GF-D8 (cell line): ENCODE results near the gene PCBP3.
"Not testable (repeated sequence)": the region's sequence is repeated elsewhere in the genome, so short reads cannot be mapped to it uniquely, and the experiment has no call there.

ENCODE experiments used
- DNase-seq: peaks from one replicate; lab custom pipeline; 2025; lab: John Stamatoyannopoulos, UW

PCBP3 gene

DNA sequence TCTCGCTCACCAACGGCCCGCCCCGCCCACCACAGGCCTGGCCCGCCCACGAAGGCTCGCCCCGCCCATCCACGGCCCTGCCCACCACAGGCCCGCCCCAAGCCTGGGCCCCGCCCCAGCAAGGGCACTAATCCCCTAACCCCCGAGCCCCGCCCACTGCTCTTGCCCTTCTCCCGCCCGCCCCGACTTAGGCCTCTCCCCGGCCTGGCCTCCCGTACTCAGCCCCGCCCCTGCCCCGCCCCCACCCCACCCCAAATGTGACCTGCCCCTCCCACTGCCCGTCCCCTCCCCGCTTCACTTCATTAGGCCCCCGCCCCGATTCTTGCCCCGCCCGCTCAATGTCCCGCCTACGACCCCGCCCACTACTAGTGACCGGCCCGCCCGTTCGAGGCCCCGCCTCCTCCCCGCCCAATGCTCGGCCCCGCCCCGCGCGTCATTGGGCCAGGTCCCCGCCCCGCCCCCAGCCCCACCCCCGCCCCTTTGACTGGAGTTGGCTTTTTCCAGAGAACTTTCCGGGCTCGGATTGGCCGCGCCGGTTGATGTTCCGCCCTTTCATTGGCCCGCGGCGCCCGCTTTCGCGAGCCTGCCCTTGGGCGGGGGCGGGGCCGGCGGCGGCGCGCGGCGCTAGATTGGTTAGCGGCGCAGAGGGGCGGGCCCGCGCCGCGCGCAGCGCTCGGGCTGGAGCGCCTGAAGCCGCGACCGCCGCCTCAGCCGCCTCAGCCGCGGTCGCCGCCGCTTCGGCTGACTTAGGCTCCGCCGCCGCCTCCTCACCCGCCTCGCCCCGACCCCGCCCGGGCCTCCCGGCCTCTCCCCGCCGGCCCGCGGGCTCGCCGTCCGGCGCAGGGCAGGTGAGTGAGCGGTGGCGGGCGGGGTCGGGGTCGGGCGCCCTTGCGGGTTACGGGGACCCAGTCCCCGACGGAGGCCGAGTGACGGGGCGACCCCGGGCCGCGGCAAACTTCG is at the start of gene PCBP3:
TSS of gene PCBP3 (plus strand) at position 705 of the 960 bp plus-strand sequence. CDS start 206,361 bp downstream, outside the sequence.
- peak; percentile 14 for DNase-seq

DNA sequence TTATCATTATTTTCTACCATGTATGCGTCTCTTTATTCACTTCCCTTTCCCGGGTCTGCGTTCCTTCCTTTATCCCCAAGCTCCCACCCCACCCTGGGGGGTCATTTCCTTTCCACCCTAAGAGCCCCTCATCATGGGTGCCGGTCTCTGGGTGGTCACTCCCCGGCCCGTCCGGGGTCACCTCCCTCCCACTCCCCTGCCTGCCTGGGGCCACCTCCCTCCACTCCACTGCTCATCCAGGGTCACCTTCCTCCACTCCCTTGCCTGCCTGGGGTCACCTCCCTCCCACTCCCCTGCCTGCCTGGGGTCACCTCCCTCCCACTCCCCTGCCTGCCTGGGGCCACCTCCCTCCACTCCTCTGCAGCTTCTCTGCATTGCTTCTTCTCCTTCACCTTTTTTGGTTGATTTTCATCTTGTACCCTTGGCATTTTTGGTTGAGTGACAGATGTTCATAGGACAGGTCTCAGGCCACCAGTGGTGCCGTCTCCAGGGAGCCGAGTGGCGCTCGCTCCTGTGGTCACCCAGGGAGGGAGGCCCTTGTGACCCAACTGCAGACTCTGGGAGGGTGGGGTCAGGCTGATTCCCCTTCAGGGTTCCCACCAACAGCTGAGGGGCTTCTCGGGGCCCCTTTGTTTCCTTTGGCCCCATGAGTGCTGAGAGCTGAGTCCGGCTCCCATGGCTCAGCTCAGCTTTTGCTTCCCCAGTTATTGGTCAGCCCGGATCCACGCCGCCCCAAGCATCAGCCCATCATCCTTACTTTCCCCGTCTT is 48.6 kb upstream of the PCBP3 start:
- no peak for DNase-seq

DNA sequence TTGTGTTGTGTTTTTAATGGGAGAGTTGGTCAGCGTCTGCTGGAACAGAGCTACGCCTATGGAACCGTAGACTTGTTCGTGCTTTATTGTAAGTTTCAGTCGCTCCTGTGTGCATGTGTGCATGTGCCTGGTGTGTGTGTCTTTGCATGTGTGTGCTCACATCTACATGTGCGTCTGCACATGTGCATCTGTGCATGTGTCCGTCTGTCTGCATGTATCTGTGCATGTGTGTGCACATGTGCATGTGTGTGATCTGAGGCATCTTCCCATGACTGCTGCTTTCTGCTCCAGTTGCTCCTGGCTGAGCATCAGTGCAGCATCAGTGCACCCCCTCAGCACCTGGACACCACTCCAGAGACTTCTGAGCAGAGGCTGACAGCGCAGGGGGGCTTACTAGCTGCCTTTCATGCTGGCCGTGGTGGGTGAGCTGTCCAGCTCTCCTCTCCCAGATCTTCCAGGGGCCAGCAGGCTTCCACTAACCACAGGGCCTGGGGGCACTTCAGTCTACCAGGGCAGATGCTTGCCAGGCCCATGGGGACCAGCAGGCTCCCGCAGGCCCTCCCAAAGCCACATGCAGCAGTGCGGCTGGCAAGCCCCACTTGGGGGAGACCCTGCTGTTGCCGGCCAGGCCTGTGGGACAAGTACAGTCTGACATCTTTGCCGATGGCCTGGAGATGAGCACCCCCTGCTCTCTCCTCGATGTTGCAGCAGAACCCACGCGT is 47.8 kb upstream of the PCBP3 start:
- no peak for DNase-seq

DNA sequence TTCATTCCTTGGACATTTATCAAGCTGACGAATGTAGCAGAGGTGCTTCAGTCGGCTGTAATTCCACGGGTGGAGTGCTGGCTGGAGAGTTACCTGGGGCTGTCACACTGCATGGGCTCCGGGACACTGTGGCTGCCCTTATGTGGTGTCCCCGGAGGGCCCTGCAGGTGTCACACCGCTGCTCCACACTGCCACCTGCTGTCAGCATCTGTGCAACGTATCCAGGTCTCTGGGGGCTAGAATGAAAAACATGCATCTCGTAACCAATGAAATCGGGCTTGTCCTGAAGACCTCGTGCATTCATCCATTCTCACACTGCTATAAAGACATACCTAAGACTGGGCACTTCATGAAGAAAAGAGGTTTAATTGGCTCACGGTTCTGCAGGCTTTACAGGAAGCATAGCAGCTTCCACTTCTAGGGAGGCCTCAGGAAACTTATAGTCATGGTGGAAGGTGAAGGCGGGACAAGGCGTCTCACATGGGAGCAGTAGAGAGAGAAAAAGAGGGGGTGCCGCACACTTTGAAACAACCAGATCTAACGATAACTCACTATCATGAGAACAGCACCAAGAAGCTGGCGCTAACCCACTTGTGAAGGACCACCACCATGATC is 46.7 kb upstream of the PCBP3 start:
- no peak for DNase-seq

DNA sequence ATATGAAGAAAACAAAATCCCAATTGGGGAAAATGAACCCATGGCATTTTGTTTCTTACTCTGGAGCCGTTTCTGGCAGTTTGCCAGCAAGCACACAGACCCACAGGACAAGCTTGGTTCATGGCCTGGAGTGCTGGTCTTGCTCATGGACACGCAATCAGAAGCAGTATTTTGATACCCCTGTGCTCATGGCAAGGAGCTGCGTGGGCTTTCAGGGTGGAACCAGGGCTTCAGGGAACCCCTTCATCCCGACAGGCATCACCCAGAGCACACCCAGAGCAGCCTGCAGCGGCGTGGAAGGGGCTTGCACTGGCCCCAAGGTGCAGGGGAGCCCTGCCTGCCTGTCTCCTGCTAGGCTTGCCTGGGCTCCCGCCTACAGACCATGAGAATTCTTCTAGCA is 45.4 kb upstream of the PCBP3 start:
- DNase-seq: no peak

DNA sequence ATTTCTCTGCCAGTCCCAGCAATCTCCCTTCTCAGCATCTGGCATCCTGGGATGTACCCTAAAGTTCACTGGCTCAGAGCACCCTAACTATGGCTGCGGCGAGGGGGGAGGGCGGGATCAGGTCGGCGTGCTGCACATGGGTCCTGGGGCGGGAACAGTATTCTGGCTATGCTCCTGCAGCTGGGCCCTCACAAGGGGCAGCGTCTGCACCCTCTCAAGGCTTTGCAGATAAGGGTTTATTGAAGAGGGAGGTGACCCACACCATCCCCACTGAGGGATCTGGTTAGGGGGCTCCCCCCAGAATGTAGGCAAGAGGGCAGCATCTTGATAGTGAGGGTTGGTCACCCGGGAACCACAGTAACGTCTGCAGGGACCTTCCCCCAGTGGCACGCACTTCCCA is 44.9 kb upstream of the PCBP3 start:
- DNase-seq: no peak

DNA sequence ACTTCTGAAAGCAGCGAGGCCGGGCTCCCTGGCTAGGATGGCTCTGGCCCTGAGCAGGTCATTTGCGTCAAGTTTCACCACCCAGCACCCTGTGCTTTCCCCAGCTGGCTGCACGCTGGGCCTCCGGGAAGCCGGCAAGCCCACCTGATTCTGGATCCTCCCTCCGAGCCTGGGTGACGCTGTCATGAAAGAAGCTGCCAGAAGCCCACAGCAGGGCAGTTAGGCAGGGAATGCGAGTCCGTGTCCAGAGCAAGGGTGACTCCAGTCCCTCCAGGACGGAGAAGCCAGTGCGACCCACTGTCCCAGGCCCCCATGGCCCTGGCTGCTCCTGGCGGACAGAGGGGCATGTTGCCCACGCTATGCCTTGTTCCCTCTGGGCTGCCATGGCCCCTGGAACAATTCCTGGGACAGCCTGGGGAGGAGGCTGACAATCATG is 44.4 kb upstream of the PCBP3 start:
- DNase-seq: no peak

DNA sequence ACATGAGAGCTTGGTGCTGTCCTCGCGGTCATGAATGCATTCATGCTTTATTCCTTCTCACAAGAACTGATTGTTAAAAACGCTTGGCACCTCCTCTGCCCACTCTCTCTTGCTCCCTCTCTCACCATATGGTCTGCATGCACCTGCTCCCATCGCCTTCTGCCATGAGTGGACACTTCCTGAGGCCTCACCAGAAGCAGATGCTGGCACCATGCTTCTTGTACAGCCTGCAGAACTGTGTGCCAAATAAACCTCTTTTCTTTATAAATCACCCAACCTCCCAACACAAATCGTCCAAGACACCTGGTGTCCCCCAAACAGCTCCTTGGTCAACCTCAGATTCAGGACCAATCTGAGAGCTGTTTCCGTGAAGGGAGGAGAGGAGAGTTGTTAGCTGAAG is 43.3 kb upstream of the PCBP3 start:
- DNase-seq: no peak

DNA sequence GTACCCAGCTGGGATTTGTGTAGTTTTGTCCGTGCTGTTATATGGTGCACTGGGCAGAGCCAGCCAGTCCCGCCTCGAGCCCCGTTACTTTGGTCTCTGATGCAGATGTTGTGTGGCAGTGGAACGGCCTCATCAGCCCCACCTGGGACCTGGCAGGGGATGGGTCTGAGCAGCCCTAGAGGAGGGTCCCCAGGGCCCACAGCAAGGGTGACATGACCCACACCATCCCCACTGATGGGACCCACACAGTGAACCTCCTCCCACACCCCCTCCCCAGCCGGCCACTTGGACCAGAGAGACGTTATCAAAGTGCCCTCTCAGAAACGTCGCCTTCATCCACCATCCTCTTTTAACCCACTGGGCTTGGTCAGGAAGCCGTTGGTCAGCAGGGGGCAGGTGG is 42.0 kb upstream of the PCBP3 start:
- no peak for DNase-seq

DNA sequence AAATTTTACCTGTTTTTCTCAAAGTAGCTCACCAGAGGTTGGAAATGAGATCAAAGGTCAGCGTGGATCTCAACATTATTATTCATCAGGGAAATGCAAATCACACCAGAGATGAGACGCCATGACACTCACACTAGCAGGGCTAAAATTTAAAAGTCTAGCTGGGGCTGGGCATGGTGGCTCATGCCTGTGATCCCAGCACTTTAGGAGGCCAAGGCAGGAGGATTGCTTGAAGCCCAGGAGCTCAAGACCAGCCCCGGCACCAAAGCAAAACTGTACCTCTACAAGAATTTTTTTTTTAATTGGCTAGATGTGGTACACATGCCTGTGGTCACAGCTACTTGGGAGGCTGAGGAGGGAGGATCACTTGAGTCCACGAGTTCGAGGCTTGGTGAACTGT is 41.4 kb upstream of the PCBP3 start:
- DNase-seq: no peak

DNA sequence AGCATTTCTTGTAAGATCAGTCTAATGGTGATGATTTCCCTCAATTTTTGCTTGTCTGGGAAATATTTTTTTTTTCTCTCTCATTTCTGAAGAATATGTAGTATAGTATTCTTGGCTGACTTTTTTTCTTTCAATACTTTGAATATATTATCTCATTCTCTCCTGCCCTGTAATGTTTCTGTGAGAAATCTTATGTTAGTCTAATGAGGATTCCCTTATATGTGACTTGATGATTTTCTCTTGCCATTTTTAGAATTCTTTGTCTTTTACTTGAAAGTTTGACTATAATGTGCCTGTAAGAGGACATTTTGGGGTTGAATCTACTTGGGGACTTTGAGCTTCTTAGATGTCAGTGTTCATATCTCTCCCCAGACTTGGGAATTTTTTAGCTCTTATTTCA is 40.0 kb upstream of the PCBP3 start:
- DNase-seq: no peak

DNA sequence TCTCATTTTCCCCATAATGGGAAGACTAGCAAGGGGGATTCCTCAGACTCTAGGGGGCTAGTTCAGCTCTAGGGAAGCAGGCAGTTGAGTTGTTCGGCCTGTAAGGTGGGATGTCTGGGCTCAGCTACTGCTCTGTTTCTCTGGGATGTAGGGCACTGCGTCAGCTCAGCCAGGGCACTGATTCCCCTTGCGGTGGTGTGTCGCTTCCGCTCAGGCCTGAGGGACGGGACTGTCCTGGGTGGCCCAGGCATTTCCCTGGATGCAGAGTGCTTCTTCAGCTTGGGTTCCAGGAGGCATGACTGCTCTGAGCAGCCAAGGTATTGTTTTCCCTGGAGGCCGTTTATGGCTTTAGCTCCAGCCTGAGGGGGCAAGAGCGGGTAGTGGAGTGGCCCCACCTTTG is 38.8 kb upstream of the PCBP3 start:
- not testable (repeated sequence) for DNase-seq

DNA sequence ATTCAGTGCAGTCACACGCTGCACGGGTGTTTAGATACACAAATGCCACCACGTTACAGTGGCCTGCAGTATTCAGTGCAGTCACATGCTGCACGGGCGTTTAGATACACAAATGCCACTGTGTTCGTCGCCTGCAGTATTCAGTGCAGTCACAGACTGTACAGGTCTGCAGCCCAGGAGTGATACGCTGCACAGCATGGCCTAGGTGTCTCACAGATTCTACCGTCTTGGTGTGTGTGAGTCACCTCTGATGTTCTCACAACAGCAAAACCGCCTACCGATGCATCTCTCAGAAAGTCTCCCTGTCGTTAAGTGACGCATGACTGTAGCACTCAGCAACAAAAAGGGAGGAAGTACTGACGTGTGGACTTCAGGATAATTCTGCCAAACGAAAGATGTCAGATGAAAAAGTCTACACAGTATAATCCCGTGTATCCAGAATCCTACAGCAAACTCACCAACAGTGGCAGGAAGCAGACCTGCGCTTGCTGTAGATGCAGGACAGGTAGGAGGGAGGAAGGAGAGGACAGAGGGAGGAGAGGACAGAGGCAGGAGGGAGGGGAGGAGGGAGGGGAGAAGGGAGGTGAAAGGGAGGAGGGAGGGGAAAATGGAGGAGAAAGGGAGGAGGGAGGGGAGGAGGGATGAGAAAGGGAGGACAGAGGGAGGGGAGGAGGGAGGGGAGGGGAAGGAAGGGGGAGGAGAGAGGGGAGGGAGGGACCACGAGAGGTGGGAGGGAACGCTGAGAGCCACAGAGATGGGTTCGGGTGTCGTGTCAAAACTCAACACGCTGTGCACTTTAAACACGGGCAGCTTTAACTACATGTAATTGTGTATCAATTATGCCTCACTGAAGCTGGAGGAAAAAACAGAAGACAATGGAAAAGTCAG is 36.3 kb upstream of the PCBP3 start:
- DNase-seq: no peak

DNA sequence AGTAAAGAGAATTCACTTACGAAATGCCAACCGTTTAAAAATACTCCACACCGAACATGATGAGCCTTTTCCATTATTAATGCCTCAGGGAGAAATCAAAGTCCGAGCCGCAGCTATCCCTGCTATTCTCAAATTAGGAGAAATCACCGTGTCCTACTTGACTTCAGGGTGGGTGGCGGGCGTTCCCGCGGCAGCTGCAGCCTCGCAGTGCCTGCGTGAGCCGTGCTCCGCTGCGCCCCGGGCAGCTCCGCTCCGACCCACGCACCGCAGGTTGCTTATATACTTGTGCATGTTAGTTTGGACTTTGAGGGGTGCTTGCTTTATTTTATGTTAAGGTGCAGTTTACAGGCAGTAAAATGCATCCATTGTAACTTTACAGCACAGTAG is 35.6 kb upstream of the PCBP3 start:
- no peak for DNase-seq

DNA sequence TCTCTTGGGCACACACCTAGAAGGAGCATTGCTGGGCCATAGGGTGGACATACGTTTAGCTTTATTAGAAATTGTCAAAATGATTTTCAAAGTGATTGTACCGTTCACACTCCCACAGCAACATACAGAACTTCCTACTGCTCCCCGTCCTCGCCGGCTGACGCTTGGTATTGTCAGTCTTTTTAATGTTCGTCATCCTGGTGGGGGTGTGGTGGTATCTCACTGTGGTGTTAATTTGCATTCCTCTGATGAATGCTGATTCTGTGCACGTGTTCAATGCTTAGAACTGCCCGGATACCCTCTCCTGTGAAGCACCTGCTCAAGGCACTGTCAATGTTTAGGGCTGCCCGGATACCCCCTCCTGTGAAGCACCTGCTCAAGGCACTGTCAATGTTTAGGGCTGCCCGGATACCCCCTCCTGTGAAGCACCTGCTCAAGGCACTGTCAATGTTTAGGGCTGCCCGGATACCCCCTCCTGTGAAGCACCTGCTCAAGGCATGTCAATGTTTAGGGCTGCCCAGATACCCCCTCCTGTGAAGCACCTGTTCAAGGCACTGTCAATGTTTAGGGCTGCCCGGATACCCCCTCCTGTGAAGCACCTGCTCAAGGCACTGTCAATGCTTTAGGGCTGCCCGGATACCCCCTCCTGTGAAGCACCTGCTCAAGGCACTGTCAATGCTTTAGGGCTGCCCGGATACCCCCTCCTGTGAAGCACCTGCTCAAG is 34.6 kb upstream of the PCBP3 start:
- not testable (repeated sequence) for DNase-seq

DNA sequence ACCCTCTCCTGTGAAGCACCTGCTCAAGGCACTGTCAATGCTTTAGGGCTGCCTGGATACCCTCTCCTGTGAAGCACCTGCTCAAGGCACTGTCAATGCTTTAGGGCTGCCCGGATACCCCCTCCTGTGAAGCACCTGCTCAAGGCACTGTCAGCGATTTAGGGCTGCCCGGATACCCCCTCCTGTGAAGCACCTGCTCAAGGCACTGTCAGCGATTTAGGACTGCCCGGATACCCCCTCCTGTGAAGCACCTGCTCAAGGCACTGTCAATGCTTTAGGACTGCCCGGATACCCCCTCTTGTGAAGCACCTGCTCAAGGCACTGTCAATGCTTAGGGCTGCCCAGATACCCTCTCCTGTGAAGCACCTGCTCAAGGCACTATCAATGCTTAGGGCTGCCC is 33.9 kb upstream of the PCBP3 start:
- not testable (repeated sequence) for DNase-seq

DNA sequence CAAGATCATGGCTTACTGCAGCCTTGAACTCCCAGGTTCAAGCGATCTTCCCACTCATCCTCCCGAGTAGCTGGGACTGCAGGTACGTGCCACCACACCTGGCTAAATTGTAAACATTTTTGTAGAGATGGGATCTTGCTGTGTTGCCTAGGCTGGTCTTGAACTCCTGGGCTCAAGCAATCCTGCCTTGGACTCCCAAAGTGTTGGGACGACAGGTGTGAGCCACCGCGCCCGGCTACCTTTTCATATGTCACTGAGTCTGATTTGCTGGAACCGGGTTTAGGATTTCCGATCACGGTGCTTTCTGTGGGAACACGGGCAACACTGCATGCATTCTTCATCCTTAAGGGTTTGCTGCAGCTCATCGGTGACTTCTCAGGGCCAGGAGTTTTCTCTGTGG is 32.2 kb upstream of the PCBP3 start:
- no peak for DNase-seq

DNA sequence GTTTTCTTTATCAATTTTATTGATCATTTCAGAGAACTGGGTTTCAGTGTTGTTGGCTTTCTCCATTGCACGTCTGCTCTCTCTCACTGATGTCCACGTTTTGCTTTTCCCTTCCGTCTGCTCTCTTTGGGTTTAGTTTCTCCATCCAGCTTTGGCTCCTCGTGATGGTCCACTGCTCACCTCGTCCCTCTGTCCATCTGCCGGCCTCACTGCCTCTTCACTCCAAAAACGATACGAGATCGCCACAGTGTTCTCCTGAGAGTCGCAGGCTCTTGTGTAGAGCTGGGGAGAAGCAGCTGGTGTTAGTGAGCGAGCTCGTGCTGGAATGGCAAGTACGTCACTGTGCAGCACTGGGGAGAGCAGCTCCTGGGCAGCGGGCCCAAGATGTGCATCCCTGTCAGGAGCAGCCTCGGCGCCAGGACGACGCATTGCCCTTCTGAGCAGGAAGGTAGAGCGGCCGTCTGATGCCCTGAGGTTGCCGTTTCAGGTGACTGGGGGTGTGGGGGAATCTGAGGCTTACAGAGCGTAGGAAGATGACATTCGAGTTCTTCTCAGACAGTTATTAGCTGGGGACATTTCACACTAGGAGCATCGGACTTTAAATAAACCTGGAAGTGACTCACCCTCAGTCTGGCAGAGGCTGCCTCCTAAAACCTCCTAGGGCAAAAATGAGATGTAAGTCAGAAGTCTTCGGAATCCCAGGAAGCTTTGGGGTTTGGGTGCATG is 31.4 kb upstream of the PCBP3 start:
- no peak for DNase-seq

DNA sequence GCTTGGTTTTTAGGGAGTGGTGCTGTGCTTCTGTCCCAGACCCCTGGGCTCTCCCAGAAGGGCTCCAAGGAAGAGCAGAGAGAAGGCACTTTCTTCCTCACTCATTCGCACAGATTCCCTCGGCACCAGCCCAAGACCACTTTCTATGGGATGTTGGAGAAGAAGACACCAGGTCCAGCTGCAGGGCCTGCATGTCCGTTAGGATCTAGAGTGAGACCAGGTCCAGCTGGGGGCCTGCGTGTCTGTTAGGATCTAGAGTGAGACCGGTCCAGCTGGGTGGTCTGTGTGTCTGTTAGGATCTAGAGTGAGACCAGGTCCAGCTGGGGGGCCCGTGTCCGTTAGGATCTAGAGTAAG is 30.9 kb upstream of the PCBP3 start:
- not testable (repeated sequence) for DNase-seq

DNA sequence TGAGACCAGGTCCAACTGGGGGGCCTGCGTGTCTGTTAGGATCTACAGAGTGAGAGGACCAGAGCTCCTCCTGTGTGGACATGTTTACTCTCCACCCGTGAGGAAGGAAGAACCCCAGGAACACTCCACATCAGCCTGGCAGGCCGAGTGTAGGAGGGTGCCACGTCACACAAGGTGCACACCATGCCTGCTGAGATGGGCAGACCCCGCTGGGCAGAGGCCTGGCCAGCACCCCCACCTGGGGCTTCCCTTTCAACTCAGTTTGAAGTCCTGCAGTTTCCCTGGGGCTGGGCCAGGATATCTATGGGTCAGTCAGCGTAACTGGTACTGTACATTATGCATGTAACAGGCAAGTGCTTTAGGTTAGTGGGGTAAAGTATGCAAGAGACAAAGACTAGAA is 30.1 kb upstream of the PCBP3 start:
- no peak for DNase-seq
